Umbilical cord (tissue), 2 donors: ENCODE measurements around the gene PHACTR3. TPM values are rescaled to one million over a fixed set of nuclear protein-coding genes. Genes with fewer than 3 reads are reported as not detected.

Experiments used
- DNase-seq: peaks from one replicate; pipeline ENCODE4 v3.0.0-alpha.2; 2015; ENCODE audit warnings: low spot score
- total RNA-seq: library from RNA; depleted of rRNA; stranded (reverse); fragments of >200 nt; gene quantifications from one replicate; pipeline ENCODE4 v1.2.3, GENCODE V29; 2014; ENCODE audit warnings: low replicate concordance; ENCODE audit not compliant: insufficient read depth

PHACTR3 gene
- total RNA-seq, 1 donor from 2014 or later: 5.1 TPM

DNA sequence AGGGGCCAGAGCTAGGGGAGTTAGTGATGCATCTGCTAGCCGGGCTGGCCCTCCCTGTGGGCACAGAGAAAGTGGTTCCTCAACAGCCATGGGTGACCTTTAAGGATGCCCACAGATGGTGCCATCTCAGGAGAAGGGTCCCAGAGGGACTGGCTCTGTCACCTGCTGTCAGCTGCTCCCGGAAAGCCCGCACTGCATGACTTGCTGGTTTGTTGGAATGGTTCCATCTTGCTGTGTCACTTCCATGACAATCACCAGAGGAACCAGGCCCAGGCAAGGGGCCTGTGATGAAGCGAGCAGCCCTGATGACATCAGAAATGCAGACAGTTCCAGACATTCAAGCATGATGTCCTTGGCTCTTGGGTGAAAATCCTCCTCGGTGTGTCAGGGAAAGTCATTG is 125.2 kb downstream of the PHACTR3 start:
- DNase-seq: no peak

- peak; percentile 31 for DNase-seq
Measured at GRCh38 chr20:59730722-59731121, 126.4 kb downstream of the PHACTR3 start.

- DNase-seq: peak; percentile 67
Measured at GRCh38 chr20:59731376-59731775, 127.0 kb downstream of the PHACTR3 start.

GRCh38 chr20:59733351-59733750 is 129.0 kb downstream of the PHACTR3 start:
- DNase-seq: peak; percentile 83

DNA sequence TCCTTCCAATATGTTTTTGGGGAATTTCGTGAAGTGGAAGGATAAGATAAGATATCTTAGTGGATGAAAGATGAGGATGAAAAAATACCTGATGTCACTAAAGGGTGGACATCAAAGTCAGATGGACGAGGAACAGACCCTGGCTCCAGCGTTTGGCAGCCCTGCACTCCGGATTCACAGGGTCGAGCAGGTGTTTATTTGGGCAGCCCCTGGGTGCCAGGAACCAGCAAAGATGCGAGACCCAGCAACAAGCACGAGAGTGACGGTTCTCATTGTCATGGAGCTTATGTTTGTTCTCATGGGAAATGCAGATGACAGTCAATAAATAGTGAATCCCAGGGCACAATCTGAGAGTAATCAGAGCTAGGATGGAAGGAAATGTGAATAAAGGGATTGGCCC is 131.1 kb downstream of the PHACTR3 start:
- DNase-seq: no peak

GRCh38 chr20:59735917-59736316 is 131.6 kb downstream of the PHACTR3 start:
- DNase-seq: peak; percentile 15

- no peak for DNase-seq
Measured at GRCh38 chr20:59736366-59736765, 132.0 kb downstream of the PHACTR3 start.

GRCh38 chr20:59737073-59737666 is 132.8 kb downstream of the PHACTR3 start:
- DNase-seq: no peak

GRCh38 chr20:59737816-59738215 is 133.5 kb downstream of the PHACTR3 start:
- DNase-seq: no peak

DNA sequence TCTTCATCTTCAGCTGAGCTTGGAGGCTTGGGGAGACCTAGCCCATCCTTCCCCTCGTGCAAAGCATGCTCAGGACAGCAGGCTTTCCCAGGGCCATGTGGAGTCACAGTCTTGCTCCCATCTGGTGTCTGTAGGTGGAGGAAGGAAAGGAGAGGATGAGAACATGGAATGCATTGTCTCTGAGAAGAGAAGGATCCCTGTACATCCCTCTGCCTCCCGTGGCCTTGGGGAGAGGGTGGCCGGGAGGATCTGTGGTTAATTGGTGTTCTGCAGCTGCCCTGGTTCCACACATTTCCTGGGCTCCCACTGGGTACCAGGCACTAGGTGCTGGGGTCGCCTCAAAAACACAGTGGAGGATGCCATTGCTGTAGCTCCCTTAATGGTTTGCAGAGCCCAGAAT is 134.5 kb downstream of the PHACTR3 start:
- DNase-seq: no peak

- no peak for DNase-seq
Measured at GRCh38 chr20:59740621-59741020, 136.3 kb downstream of the PHACTR3 start.

DNA sequence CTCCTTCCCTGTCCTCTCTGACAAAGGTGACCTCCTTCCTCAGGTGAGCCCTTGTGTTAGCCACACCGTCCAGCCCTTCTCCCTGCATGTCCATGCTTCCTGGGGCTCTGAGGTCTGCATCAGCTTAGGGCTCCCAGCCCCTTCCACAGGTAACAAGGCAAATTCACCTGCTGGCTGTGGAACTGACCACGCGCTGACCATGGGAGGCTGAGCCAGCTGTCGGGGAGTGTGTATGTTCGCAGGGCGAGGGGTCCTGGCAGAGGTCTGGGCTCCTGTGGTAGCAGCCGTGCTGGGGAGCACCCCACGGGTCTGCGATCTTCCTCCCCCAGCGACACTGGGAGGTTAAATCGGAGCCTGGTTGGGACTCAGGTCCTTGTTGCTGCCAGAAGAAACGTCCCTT is 136.7 kb downstream of the PHACTR3 start:
- no peak for DNase-seq

DNA sequence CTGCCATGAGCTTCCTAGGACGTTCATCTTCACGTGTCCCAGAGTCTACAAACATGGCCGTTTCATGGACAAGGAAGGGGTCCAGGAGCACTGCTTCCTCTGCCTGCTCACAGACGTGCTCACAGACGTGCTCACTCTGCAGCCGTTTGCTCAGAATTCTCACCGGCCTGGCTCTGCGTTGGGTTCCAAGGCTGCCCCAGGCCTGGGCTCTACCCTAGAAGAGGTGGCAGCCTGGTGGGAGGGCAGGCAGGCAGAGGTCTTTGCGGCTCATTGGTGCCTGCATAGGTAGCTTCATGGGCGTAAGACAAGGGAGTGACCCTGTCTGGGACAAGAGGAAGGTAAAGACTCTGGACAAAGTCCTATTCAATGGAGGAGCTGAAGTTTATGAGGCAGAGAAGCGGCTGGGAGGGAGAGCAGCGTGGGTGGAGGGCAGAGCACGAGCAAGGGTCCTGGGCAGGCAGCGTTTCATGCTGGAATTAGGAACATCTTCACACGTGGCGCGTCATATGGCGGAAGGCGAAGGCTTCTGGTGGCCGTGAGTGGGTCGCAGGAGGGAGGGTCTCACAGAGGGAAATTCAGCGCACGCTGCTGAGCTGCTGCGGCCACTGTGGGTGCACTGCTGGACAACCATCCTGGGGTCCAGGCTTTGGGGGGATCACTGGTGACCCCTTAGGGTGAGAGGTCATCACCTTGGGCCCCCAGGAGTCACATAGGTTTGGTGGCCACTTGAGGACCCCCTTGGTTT is 138.2 kb downstream of the PHACTR3 start:
- DNase-seq: no peak

- DNase-seq: no peak
Measured at GRCh38 chr20:59743308-59743707, 139.0 kb downstream of the PHACTR3 start.

DNA sequence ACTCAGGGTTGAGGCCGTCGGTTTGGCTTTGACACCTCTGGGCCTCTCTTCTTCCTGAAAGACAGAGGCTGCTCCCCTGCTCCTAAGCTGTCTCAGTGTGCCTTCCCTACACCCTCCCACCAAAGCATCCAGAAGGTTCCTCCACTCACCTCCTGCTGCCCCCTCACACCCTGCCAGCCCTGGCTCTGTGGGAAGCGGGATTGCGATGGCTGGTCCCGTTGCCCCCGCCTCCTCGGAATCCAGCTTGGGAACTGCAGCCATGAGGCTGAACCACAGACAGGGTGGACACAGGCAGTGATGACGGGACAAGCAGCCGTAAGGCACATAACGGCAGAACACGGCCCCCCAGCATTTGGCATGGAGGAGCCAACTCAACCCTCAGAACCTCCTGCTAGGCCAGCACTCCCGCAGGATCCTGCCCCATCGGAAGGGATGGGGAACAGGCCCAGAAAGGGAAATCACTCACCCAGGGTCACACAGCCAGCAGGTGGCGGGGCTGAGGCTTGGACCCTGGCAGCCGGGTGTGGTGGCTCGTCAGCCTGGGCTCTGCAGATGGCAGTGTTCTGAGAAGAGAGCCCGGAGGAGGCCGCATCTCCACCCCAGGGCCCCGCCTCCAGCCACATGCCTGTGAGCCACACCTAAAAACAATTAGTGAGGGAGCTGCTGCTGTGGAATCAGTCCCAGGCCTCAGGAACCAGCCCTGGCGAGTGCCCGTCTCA is 139.6 kb downstream of the PHACTR3 start:
- no peak for DNase-seq

- DNase-seq: no peak
Measured at GRCh38 chr20:59744756-59745155, 140.4 kb downstream of the PHACTR3 start.

GRCh38 chr20:59745201-59745600 is 140.9 kb downstream of the PHACTR3 start:
- no peak for DNase-seq

DNA sequence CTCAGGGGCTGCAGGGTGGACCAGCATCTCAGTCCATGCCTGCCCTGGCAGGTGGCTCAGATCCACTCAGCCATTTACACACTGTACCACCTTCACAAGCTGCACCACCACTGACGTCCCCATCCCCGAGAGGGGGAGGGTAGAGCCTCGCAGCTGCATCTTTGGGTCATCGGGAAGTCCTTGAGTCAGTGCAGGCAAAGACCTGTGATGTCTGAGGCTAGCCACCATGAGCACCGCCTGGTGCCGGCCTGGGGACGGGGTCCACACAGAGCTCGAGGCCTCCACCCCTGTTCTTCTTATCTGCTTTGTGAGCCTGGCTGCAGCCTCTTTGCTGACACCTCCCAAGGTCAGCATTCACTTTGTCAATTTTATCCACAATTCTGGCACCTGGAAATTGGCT is 141.4 kb downstream of the PHACTR3 start:
- no peak for DNase-seq

DNA sequence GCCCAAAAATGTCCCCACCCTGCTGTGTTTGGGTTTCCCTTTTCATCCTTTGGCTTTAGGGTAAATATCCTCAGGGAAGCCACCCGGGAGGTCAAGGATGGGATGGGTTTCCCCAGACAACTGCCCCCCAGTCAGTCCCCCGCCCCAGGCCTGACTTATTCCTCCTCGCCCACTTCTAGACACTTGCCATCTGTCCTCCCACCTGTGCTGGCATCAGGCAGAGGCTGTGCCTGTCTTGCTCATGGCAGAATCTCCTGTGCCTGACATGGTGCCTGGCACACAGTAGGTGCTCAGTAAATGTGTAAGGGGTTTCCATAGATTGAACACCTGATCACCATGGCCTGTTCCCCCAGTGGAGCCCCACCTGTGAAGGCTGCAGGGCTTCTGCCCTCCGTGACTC is 141.8 kb downstream of the PHACTR3 start:
- DNase-seq: no peak

GRCh38 chr20:59747671-59748515 is 143.6 kb downstream of the PHACTR3 start:
- no peak for DNase-seq

DNA sequence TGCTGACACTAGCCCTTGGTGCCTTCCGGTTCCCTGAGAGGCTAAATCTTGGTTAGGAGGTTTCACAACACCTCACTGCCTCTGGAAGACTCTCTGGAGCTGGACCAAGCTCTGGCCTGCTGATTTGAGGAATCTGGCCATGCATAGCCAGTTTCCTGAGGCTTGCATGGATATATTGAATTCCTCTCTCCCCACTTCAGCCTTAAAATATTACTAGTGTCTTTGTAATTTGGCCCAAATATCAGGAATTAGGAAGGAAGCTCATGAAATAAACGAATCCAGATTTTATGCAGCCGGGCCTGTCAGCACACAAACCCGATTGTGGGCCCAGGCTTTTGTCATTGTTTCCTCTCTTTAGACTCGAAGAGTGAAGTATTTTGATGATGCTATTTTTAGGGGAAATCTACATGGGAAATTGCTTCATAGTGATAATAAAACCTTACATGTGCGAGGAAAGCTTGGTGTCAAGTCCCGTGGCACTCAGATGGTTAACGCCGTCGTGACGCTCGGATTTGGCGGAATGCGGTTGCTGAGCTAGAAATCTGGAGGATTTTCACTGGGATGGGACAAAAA is 144.4 kb downstream of the PHACTR3 start:
- peak; percentile 83 for DNase-seq

DNA sequence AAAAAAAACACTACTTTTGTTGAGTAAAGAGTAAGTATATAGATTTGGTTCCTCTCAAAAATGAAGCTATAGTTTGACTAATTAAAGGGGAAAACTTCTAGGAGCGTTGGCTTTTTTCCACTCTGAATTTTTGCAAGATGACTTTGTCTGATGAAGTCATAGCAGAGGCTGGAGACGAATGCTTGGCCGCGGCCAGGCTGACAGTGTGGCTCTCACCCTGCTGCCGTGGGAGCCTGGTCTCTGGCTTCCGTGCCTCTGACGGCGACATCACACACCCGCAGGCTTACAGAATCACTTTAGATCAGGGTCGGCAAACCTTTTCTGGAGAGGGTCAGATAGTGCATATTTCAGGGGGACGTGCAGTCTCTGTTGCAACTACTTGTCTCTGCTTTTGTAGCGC is 145.0 kb downstream of the PHACTR3 start:
- DNase-seq: peak; percentile 67
